Inferior parietal cortex (tissue), 1 donor: ENCODE data around the gene THOC6.
A peak's percentile ranks its signal among the peaks of the same experiment; 100 is the strongest.

ENCODE experiments used
- DNase-seq: peaks from one replicate; pipeline ENCODE4 v3.0.0-alpha.2; 2016; ENCODE audit errors: extremely low spot score

Gene THOC6

DNA sequence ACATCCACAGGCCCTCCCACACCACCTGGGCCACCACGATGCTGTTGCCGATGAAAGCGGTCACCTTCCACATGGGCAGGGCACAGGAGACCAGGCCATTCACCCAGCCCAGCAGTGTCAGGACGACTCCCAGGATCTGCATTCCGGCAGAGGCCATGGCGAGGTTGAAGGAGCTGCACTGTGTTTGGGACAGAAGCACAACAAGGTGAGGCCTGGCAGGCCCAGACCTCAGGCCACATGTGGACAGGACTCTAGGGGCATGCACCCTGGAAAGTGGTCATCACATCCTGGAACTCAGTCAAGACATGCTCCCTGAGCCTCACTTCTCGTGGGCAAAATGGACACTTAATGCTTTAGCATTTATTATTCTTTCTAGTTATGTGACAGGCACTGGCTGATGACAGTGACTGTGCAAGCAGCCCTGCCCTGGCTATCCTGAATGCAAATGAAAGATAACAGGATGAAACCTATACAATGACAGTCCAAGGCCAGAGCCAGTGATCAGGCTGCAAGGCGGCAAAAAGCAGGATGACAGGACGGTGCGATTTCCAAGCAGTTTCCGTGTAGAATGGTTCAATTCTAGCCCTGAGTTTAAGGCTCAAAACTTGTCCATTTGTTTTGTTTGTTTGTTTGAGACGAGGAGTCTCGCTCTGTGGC, 7.8 kb upstream of the THOC6 start:
- DNase-seq: no peak

DNA sequence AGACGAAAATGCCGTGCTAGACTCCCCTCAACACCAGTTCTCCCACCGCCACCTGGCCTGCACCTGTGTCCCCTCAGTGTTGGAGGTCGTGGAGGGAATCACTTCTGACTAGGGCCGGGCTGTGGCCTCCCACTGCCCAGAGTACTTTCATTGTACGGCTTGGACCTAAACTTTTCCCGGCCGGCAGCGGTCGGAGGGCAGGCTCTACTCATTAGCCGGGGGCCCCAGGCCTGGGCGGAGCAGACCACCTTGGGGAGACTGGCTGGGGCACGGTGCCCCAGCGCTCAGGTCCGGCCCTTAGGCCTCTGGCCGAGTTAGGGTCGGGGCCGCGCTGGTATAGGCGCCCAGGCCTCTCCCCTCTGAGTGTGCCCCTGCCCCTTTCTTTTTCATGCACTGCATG, 6.5 kb upstream of the THOC6 start:
- DNase-seq: no peak

DNA sequence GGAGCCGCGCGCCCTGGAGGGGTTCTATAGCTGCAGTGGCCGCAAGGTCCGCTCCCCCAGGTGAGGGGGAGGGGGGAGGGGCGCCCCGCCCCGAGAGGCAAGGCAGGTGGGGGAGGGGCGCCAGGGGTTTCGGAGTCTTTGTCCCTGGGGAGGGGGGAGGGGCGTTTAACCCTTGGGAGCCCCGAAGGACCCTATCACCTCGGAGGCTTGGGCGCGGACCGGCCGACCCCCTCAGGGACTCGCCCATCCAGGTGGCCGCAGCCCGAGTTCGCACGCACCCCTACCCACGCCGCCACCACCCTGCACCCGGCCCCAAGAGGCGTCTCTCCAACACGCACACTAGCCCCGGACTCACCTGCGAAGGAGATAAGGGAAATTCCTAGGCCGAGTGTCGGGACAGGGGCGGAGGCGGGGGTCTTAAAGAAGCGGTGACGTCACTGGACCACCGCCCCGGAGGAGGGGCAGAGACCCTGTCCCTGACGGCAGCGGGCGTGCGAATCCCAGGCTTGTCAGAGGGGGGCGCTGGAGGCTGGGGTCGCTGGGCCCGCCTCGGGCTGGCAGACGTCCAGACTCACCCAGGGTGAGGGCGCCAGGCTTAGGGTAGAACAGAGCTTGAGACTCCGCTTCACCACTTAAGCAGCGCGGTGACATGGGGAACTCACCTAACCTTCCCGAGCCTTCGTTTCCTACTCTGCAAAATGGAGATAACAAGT, 5.9 kb upstream of the THOC6 start, which contains the start of gene CLDN6:
Gene CLDN6, minus strand, starts transcription at position 390 of the 713 bp plus-strand sequence. CDS start 2,162 bp downstream, outside the sequence.
- no peak for DNase-seq

DNA sequence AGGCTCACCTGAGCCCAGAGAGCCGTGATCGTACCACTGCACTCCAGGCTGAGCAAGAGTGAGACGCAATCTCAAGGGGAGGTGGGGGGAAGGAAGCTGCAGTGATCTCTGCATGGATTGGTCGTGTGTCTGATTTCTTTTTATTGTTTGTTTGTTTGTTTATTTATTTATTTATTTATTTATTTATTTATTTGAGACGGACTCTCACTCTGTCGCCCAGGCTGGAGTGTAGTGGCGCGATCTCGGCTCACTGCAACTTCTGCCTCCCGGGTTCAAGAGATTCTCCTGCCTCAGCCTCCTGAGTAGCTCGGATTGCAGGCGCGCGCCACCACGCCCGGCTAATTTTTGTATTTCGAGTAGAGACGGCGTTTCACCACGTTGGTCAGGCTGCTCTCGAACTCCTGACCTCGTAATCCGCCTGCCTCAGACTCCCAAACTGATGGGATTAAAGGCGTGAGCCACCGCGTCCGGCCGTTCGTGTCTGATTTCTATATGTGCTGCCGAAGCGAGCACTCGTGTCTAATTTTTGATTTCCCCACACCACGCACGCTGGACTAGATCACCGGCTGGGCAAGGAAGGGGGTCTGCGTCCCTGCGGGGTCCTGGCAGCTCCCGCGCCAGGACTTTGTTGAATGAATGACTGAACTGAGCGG, 4.1 kb upstream of the THOC6 start:
- DNase-seq: no peak

DNA sequence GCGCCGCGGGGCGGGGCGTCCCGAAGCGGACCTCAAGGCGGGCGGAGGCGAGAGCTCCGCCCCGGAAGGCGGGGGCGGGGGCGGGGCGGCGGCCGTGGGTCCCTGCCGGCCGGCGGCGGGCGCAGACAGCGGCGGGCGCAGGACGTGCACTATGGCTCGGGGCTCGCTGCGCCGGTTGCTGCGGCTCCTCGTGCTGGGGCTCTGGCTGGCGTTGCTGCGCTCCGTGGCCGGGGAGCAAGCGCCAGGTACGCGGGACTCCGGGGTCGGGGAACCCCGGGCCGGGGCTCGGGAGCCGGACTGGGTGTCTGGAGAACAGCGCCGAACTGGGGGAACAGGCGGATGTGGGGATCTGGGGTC, 3.6 kb upstream of the THOC6 start, which contains the start of gene TNFRSF12A:
Gene TNFRSF12A, plus strand, starts transcription at position 122 of the 357 bp plus-strand sequence. Its CDS starts 30 bp downstream, at position 152.
- no peak for DNase-seq

DNA sequence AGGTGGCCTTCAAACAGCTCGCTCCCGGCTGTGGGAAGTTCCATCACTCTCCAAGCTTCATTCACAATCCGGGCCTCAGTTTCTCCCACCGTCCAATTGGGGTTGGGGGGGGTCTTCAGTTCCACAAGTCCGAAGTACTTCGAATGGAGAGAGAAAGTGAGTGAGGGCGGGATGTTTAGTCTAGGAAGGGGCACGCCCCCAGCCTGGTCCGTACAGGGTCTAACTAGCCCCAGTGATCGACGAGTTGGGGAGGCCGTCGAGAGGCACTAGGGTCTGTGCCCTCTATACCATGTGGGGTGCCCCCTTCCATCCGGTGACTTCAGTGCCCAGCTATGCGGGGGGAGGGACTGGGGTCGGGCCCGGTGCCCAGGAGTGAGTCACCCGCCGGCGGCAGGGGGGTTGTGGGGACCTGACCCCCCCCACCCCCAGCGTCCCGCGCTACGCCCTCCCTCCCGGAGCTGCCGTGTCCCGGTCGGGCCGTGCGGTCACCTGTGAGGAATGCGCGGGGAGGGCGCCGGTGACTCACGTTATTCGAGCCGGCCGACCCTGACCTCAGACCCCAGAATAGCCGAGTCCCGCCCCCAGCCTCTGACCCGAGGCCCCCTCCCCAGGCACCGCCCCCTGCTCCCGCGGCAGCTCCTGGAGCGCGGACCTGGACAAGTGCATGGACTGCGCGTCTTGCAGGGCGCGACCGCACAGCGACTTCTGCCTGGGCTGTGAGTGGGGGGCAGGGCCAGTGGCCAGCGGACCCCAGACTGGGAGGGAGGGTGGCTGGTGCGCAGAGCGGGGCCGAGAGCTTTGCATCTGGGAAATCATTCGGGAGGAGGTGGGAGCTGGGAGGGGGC, 3.0 kb upstream of the THOC6 start:
- DNase-seq: no peak

DNA sequence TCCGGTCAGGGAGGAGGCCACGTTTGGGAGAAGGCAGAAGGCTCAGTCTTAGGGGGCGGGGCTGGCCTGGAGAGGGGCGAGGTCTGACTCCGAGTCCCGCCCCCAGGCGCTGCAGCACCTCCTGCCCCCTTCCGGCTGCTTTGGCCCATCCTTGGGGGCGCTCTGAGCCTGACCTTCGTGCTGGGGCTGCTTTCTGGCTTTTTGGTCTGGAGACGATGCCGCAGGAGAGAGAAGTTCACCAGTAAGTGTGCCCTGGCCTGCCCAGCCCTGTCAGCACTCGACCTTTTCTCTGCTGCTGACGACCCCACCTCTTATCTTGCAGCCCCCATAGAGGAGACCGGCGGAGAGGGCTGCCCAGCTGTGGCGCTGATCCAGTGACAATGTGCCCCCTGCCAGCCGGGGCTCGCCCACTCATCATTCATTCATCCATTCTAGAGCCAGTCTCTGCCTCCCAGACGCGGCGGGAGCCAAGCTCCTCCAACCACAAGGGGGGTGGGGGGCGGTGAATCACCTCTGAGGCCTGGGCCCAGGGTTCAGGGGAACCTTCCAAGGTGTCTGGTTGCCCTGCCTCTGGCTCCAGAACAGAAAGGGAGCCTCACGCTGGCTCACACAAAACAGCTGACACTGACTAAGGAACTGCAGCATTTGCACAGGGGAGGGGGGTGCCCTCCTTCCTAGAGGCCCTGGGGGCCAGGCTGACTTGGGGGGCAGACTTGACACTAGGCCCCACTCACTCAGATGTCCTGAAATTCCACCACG, 2.2 kb upstream of the THOC6 start:
- no peak for DNase-seq

DNA sequence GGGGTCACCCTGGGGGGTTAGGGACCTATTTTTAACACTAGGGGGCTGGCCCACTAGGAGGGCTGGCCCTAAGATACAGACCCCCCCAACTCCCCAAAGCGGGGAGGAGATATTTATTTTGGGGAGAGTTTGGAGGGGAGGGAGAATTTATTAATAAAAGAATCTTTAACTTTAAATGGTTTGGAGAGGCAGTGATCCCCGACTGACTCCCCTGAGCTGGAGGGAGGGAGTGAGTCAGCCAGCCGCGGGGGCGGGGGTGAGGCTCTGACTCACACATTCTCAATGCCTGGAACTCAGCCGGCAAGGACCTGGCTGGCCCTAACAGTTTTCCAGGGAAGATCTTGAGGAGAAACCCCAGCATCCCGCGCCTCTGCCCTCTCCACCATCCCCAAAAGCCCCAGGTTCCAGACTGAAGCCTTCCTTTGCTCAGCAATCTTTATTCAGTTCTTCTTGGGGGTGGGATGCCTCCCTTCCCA, 1.6 kb upstream of the THOC6 start:
- DNase-seq: no peak

DNA sequence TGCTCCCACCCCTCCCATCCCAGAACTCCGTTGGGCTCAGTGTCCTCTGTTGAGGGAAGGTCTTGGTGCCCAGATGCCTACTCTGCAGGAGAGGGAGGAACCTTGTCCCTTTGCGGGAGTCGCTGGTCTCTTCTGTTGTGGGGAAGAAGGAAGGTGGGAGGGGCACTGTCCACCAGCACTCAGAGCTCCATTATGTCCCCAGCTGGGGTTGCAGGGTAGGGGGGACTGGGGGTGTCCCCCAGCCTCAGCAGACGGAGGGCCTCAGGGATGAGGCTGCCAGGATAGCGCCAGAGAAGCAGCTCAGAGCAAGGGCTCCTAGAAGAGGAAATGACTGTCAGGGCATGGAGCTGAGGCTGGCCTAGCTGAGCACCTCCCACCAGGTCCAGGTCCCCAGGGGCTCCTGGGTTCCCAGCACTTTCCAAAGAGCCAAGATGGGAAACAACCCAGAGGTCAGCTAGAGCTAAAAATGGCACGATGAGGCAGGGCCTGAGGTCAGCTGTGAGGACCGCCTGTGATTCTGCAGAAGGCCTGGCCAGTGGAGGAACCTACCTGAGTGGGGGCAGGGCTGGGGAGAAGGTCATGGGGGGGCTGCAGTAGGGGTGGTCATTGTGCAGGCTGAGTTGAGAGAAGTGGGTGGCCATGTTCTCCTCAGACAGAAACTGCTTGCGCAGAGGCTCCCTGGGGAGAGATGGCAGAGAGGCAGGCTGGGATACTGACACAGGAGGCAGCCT, 986 bp upstream of the THOC6 start:
- no peak for DNase-seq

DNA sequence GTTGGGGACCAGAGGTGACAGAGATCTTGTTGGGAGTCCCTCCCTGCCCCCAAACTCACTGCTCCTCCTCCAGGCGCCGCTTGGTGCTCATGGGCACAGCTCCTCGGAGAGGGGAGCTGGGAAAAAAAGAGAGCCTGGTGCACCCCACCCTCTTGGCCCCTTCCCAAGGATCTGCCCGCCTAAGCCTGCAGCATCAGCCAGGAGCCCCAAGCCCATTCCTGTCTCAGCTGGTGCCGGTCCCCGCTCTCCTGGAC, 493 bp upstream of the THOC6 start:
- no peak for DNase-seq

DNA sequence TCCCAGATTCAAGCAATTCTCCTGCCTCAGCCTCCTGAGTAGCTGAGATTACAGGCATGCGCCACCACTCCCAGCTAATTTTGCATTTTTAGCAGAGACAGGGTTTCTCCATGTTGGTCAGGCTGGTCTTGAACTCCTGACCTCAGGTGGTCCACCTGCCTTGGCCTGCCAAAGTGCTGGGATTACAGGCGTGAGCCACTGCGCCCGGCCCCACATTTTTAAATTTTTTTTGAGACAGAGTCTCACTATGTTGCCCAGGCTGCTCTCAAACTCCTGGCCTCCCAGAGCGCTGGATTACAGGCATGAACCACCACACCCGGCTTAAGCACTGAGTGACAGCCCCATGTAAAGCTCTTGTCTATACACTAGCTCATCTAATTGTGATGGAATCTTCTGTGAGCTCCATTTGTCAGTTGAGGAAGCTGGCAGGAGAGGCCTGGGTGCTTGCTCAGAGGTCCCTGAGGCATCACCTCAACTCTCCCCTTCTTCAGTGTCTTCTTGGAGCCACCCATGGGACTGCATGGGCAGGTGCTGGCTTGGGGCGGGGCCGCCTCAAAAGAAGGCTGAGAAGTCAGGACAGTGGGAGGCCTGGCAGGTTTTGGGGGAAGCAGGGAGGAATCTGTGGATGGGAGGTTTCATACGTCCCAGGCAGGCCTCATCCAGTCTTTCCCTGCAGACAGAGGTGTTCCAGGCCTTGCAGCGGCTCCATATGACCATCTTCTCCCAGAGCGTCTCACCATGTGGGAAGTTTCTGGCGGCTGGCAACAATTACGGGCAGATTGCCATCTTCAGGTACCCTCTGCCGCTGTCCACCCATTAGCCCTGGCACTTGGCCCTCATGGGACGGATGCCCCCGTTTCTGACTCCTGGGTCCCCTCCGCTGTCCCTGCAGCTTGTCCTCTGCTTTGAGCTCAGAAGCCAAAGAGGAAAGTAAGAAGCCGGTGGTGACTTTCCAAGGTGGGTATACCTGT, 1.5 kb downstream of the THOC6 start:
- DNase-seq: no peak

DNA sequence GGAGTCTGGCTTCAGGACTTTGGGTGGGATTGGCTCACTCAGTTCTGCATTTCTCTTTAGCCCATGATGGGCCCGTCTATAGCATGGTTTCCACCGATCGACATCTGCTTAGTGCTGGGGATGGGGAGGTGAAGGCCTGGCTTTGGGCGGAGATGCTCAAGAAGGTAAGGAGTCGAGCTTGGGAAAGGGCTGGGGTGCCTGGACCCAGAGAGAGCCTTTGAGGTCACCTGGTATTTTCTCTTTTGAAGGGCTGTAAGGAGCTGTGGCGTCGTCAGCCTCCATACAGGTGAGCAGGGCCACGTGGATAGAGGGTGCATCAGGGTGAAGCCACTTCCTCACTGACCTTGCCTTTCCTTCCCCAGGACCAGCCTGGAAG, 2.2 kb downstream of the THOC6 start:
- DNase-seq: no peak

DNA sequence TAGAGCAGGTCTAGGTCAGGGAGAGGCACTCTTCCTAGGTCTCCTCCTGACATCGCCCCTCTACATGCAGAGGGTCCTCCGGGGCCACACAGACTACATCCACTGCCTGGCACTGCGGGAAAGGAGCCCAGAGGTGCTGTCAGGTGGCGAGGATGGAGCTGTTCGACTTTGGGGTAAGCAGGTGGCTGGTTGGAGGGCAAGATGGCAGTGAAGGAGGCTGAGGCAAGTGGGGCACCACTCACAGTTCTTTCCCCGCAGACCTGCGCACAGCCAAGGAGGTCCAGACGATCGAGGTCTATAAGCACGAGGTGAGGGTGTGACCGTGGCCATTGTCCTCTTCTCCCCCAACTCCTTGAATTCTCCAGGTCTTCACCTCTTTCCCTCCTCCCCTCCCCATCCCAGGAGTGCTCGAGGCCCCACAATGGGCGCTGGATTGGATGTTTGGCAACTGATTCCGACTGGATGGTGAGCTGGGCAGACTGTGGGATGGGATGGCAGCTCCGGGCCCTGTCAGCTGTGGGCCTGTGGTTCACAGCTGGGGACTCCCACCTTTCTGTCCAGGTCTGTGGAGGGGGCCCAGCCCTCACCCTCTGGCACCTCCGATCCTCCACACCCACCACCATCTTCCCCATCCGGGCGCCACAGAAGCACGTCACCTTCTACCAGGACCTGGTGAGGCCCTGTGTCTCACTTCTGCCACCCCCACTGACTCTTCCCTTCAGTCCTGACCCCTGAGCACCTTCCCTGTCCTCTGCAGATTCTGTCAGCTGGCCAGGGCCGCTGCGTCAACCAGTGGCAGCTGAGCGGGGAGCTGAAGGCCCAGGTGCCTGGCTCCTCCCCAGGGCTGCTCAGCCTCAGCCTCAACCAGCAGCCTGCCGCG, 3.0 kb downstream of the THOC6 start:
- DNase-seq: no peak

DNA sequence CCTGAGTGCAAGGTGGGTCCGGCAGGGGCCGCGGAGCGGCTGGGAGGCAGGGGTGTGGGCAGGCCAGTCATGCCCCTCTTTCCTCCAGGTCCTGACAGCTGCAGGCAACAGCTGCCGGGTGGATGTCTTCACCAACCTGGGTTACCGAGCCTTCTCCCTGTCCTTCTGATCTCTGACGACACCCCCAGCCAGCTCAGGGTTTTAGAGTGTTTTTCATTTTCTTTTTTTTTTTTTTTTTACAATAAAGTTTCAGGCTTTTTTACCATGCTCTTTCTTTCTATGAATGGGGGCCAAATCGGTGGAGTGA, 3.6 kb downstream of the THOC6 start:
- no peak for DNase-seq

DNA sequence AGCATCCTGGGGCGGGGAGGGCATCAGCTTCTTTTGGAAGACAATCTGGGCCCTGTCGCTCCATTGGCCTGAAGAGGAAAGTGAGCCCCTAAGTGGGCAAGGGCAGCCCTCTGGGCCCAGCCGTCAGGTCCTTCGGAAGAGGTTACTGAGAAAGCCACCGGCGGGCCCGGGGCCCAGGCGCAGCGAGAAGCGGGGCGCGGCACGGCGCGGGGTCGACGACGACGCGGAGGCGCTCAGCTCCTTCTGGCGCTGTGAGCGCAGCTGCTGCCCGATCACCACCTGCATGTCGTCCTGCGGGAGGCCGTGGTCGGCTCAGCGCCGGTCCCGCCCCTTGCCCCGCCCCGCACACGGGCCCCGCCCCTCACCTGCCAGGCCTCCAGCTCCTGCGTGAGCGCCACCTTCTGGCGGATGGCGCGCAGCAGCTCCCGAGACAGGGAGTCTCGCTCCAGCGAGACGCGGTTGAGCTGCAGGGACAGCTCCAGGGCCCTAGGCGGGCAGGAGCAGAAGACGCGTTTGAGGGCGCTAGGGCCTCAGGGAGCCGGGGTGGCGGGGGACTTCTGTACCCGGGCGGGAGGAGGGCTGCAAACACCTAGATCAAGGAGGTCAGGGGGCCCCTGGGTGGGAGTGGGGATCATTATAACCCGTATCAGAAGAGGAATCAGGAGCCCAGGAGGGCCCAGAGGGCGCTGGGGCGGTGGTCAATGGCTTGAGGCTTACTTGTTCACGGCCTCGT, 4.3 kb downstream of the THOC6 start:
- peak; percentile 74 for DNase-seq

DNA sequence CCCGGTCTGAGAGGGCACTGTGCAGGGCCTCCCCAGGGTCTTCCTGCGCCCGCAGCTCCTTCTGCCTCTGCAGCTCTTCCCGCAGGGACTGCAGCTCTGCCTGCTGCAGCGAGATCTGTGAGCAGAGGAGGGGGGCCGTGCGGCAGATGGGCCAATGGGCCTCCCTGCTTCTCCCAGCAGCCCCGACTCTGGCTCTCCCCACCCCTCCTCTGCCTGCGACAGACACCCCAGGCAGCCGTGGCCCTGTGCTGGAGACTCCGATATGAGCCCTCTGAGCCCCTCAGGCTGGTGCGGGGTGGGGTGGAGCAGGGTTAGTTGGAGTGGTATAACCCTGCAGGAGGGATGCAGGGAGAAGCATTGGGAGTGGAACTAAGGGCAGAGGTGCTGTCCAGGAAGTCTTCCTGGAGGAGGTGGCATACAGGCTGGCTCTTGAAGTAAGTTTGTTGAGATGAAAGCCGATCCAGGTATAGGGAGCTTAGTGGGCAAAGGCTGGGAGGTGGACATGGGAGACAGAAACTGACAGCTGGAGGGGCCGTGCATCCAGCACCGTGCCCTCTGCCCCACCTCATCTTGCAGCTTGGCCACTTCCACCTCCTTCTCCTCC, 5.0 kb downstream of the THOC6 start:
- no peak for DNase-seq

DNA sequence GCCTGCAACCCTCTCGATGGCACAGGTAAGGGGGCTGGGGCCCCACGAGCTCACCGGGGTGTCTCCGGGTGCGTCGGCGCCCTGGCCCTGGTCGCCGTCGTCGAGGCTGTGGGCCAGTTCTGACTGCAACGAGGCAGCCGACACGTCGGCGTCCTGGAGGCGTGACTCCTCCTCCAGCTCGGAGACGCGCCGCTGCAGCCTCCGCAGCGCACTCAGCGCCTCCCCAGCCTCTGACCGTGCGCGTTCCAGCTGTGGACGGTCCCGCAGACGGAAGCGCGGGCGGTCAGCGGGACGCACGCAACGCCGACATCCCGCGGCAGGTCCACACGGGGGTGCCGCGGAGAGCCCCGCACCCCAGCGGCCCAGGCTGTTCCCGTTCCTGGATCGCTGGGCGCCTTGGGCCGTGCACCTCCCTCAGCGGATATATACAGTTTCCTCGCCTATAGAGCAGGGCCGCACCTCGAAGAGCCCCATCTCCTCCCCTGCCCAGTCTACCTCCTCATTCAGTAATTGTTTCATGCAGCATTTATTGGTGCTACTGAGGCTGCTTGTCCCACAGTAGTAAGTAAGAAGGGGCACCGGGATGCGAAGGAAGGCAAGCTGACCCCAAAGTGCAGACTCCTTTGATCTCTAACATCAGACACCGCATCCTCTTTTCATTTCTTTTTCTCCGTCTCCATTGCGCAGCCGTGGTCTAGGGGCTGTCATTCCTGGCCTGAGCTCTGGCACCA, 5.8 kb downstream of the THOC6 start:
- DNase-seq: no peak
